ENCODE results near the gene NKPD1. TPM values are rescaled to one million over a fixed set of nuclear protein-coding genes. Genes with fewer than 3 reads are reported as not detected.

Gene NKPD1
- total RNA-seq, 4 donors from 2014 or later = 0.44 to 1.3 (median 0.68) TPM

GRCh38 chr19:45136507-45137178, 24.1 kb downstream of the NKPD1 start:
- peaks cover 32 to 61% of the 10 kb centered on the region in 2 donors for H3K4me1 ChIP-seq
- H3K36me3 ChIP-seq = no peaks in the 10 kb centered on the region
- no peak overlapping the region for H3K4me3 ChIP-seq (replicated peaks in 1 of 3)
- TF ChIP-seq POLR2A (IDR thresholded peaks at IDR 0.05) (no peak), CTCF (IDR thresholded peaks at IDR 0.05) (no peak)
- intact Hi-C loops (cut with DNase I) = no loop called here
- no peaks in the 10 kb centered on the region for H3K9me3 ChIP-seq
- 64 to 65% methylated on average over 9 to 12 of the region's 12 CpGs for WGBS, 2 donors
- H3K27ac ChIP-seq = peak overlapping the region in 2 of 3 donors; percentile 42 to 69
- no peaks in the 10 kb centered on the region for H3K27me3 ChIP-seq
- peak in 1 of 2 donors; percentile 37 for DNase-seq

GRCh38 chr19:45135176-45135885, 25.5 kb downstream of the NKPD1 start:
- intact Hi-C loops (cut with DNase I) = no loop called here
- no peak for DNase-seq
- H3K27ac ChIP-seq = peak overlapping the region; percentile 27 to 55 (median 38)
- WGBS, 2 donors = 94% methylated on average over 21 of the region's 21 CpGs
- H3K4me3 ChIP-seq (replicated peaks in 1 of 3) = no peak overlapping the region
- H3K9me3 ChIP-seq = no peaks in the 10 kb centered on the region
- H3K4me1 ChIP-seq = peaks cover 32 to 61% of the 10 kb centered on the region in 2 donors
- no peak for TF ChIP-seq CTCF (IDR thresholded peaks at IDR 0.05)
- TF ChIP-seq POLR2A (IDR thresholded peaks at IDR 0.05) = no peak
- no peaks in the 10 kb centered on the region for H3K27me3 ChIP-seq
- no peaks in the 10 kb centered on the region for H3K36me3 ChIP-seq

GRCh38 chr19:45133661-45134060, 27.1 kb downstream of the NKPD1 start:
- H3K27me3 ChIP-seq = no peaks in the 10 kb centered on the region
- H3K36me3 ChIP-seq = no peaks in the 10 kb centered on the region
- 91 to 95% methylated on average over 7 to 8 of the region's 8 CpGs for WGBS, 2 donors
- DNase-seq = no peak
- H3K4me3 ChIP-seq (replicated peaks in 1 of 3) = no peak overlapping the region
- TF ChIP-seq CTCF (IDR thresholded peaks at IDR 0.05) = no peak
- no peak for TF ChIP-seq POLR2A (IDR thresholded peaks at IDR 0.05)
- peak overlapping the region in 2 of 3 donors; percentile 21 to 39 for H3K27ac ChIP-seq
- no peaks in the 10 kb centered on the region for H3K9me3 ChIP-seq
- peaks cover 32 to 52% of the 10 kb centered on the region in 2 donors for H3K4me1 ChIP-seq
- intact Hi-C loops (cut with DNase I) = no loop called here

- H3K4me1 ChIP-seq = peaks cover 12 to 29% of the 10 kb centered on the region in 2 donors
- no peak overlapping the region for H3K27ac ChIP-seq
- no peaks in the 10 kb centered on the region for H3K36me3 ChIP-seq
- TF ChIP-seq POLR2A (IDR thresholded peaks at IDR 0.05) (no peak), CTCF (IDR thresholded peaks at IDR 0.05) (no peak)
- WGBS, 2 donors = 70 to 81% methylated on average over 7 to 10 of the region's 13 CpGs
- no peaks in the 10 kb centered on the region for H3K9me3 ChIP-seq
- H3K4me3 ChIP-seq (replicated peaks in 1 of 3) = no peak overlapping the region
- no peak for DNase-seq
- H3K27me3 ChIP-seq = no peaks in the 10 kb centered on the region
- intact Hi-C loops (cut with DNase I) = no loop called here
Observed at GRCh38 chr19:45130888-45131615, 29.7 kb downstream of the NKPD1 start.
